SK-N-SH (cell line): ENCODE measurements around the gene ZNF407. TPM values are rescaled to one million over a fixed set of nuclear protein-coding genes. Genes with fewer than 3 reads are reported as not detected.

ENCODE experiments used
- CTCF ChIA-PET: fragments of 300-600, 350-600 bp; formaldehyde crosslinking; extraction: SDS; loops from one replicate; lab custom pipeline; 2021; lab: Yijun Ruan, JAX
- POLR2A ChIA-PET: fragments of 350-600 bp; sonication (Branson Sonifier 250); formaldehyde crosslinking; extraction: SDS; loops from one replicate; lab custom pipeline; 2020; ENCODE audit warnings: antibody characterized with exemption, inconsistent platforms; lab: Yijun Ruan, JAX
- DNase-seq: peaks from one replicate; pipeline ENCODE4 v3.0.0; 2012
- H2AFZ ChIP-seq: fragments of 200-600 bp; sonication (generic); 2 replicates; pipeline ENCODE4 v1.8.1; 2016; ENCODE audit warnings: antibody characterized with exemption, mild to moderate bottlenecking, low read depth
- H3F3A ChIP-seq: fragments of 200-600 bp; sonication (generic); replicated peaks from 2 replicates; pipeline ENCODE3; 2016; ENCODE audit warnings: antibody characterized with exemption, mild to moderate bottlenecking; ENCODE audit not compliant: insufficient read depth
- H3K27ac ChIP-seq, 2 experiments: fragments of 200-500 bp in 1 of 2; fragments of 200-600 bp in 1 of 2; sonication (Bioruptor generic) in 1 of 2; sonication (generic), shearing (Covaris generic) in 1 of 2; 2 replicates each; pipeline versions ENCODE4 v1.5.1 to v1.6.1; 2014 to 2016; ENCODE audit warnings: low read depth in 2 of 2, inconsistent platforms in 1 of 2, low read length in 1 of 2, mild to moderate bottlenecking in 1 of 2, mixed read lengths in 1 of 2
- H3K27me3 ChIP-seq: fragments of 200-600 bp; sonication (generic), shearing (Covaris generic); 2 replicates; pipeline ENCODE4 v1.6.1; 2016; ENCODE audit warnings: mixed run types; ENCODE audit not compliant: insufficient read depth
- H3K36me3 ChIP-seq, 2 experiments: fragments of 200-500 bp in 1 of 2; fragments of 200-600 bp in 1 of 2; sonication (Bioruptor generic) in 1 of 2; sonication (generic) in 1 of 2; replicated peaks in 1 of 2; 2 replicates each; pipeline versions ENCODE3 to v1.5.1; 2014 to 2016; ENCODE audit warnings: low read length in 1 of 2, mild to moderate bottlenecking in 1 of 2; ENCODE audit not compliant: insufficient read depth in 2 of 2, control insufficient read depth in 1 of 2
- H3K4me1 ChIP-seq, 2 experiments: fragments of 200-500 bp in 1 of 2; fragments of 200-600 bp in 1 of 2; sonication (Bioruptor generic) in 1 of 2; sonication (generic), shearing (Covaris generic) in 1 of 2; 2 replicates each; pipeline versions ENCODE4 v1.5.1 to v1.6.1; 2014 to 2016; ENCODE audit warnings: low read depth in 1 of 2, low read length in 1 of 2, mixed run types in 1 of 2; ENCODE audit not compliant: insufficient read depth in 2 of 2, control insufficient read depth in 1 of 2
- H3K4me2 ChIP-seq: fragments of 200-600 bp; sonication (generic), shearing (Covaris generic); 2 replicates; pipeline ENCODE4 v1.6.1; 2017; ENCODE audit warnings: mixed run types
- H3K4me3 ChIP-seq, 2 experiments: fragments of 200-500 bp in 1 of 2; fragments of 200-600 bp in 1 of 2; sonication (Bioruptor generic) in 1 of 2; sonication (generic), shearing (Covaris generic) in 1 of 2; 2 replicates each; pipeline versions ENCODE4 v1.5.1 to v1.8.1; 2014 to 2016; ENCODE audit warnings: low read depth in 2 of 2, inconsistent platforms in 1 of 2, low read length in 1 of 2, mild to moderate bottlenecking in 1 of 2, mixed read lengths in 1 of 2, moderate library complexity in 1 of 2
- H3K79me2 ChIP-seq: fragments of 200-600 bp; sonication (generic); 2 replicates; pipeline ENCODE4 v1.8.1; 2017; ENCODE audit warnings: mild to moderate bottlenecking; ENCODE audit not compliant: insufficient read depth
- H3K9ac ChIP-seq: fragments of 200-600 bp; sonication (generic); 2 replicates; pipeline ENCODE4 v1.6.1; 2017; ENCODE audit warnings: mixed run types
- H3K9me2 ChIP-seq: fragments of 200-600 bp; sonication (generic); 2 replicates; pipeline ENCODE4 v1.6.1; 2017; ENCODE audit warnings: mixed run types
- H3K9me3 ChIP-seq: fragments of 200-600 bp; sonication (generic); 2 replicates; pipeline ENCODE4 v1.6.1; 2017; ENCODE audit warnings: mixed run types, mild to moderate bottlenecking, moderate library complexity
- H4K20me1 ChIP-seq: fragments of 200-600 bp; sonication (generic); 2 replicates; pipeline ENCODE4 v1.6.1; 2017; ENCODE audit warnings: mild to moderate bottlenecking, mixed run types; ENCODE audit not compliant: insufficient read depth
- CHD2 ChIP-seq: fragments of 150-350 bp; IDR thresholded peaks from 2 replicates; pipeline ENCODE4 v1.6.1; 2018; ENCODE audit warnings: low read length; ENCODE audit not compliant: partially characterized antibody
- CTCF ChIP-seq: fragments of 200-600 bp; sonication (generic); IDR thresholded peaks from 2 replicates; pipeline ENCODE4 v1.6.1; 2017; ENCODE audit warnings: antibody characterized with exemption, mild to moderate bottlenecking, moderate library complexity
- EP300 ChIP-seq, 2 experiments: IDR thresholded peaks; 2 replicates each; pipeline versions ENCODE4 v1.4.0 to v1.6.1; 2012; ENCODE audit warnings: borderline replicate concordance in 1 of 2, low read depth in 1 of 2, low read length in 1 of 2
- FOXM1 ChIP-seq: IDR thresholded peaks from 2 replicates; pipeline ENCODE4 v1.4.0; 2012; ENCODE audit warnings: low read depth, mild to moderate bottlenecking
- GATA2 ChIP-seq: sonication (generic); formaldehyde crosslinking; IDR thresholded peaks from 2 replicates; pipeline ENCODE4 v1.5.0; 2020; ENCODE audit warnings: mild to moderate bottlenecking, missing genetic modification reagents
- IRF3 ChIP-seq: fragments of 150-350 bp; IDR thresholded peaks from 2 replicates; pipeline ENCODE4 v1.6.1; 2016; ENCODE audit warnings: mild to moderate bottlenecking, low read depth, low read length
- MXI1 ChIP-seq: IDR thresholded peaks from 2 replicates; pipeline ENCODE4 v1.6.1; 2012; ENCODE audit warnings: mild to moderate bottlenecking, low read depth, low read length, improper control_type of control experiment
- NFIC ChIP-seq: IDR thresholded peaks from 2 replicates; pipeline ENCODE4 v1.4.0; 2012; ENCODE audit warnings: borderline replicate concordance
- RAD21 ChIP-seq: IDR thresholded peaks from 2 replicates; pipeline ENCODE4 v1.6.1; 2012; ENCODE audit warnings: mild to moderate bottlenecking, low read length
- RCOR1 ChIP-seq: fragments of 150-350 bp; IDR thresholded peaks from 2 replicates; pipeline ENCODE4 v1.6.1; 2017; ENCODE audit warnings: antibody characterized with exemption, low read length
- REST ChIP-seq: IDR thresholded peaks from 2 replicates; pipeline ENCODE4 v1.6.1; 2012; ENCODE audit warnings: mild to moderate bottlenecking, low read depth, low read length, moderate library complexity
- SIN3A ChIP-seq: IDR thresholded peaks from 2 replicates; pipeline ENCODE4 v1.6.1; 2012; ENCODE audit warnings: low read depth, mild to moderate bottlenecking, low read length, moderate library complexity, borderline replicate concordance
- TAF1 ChIP-seq: IDR thresholded peaks from 2 replicates; pipeline ENCODE4 v1.6.1; 2012; ENCODE audit warnings: low read depth, mild to moderate bottlenecking, low read length, moderate library complexity, borderline replicate concordance
- TEAD4 ChIP-seq: IDR thresholded peaks from 2 replicates; pipeline ENCODE4 v1.4.0; 2012; ENCODE audit warnings: mild to moderate bottlenecking, borderline replicate concordance; ENCODE audit not compliant: insufficient read depth
- USF2 ChIP-seq: fragments of 150-350 bp; IDR thresholded peaks from 2 replicates; pipeline ENCODE4 v1.6.1; 2017; ENCODE audit warnings: antibody characterized with exemption, low read length, low read depth, borderline replicate concordance
- YY1 ChIP-seq: IDR thresholded peaks from 2 replicates; pipeline ENCODE4 v1.4.0; 2012; ENCODE audit warnings: low read depth, mild to moderate bottlenecking
- WGBS: methylation state at CpG from one replicate; pipeline ENCODE4 v1.1.6; 2017; ENCODE audit warnings: low lambda C conversion rate; 5-methylcytosine and 5-hydroxymethylcytosine counted together
- polyA plus RNA-seq, 3 experiments: library from polyadenylated mRNA; depleted of rRNA; stranded (reverse); fragments of >200 nt; gene quantifications; 2 replicates each; pipeline ENCODE4 v1.2.3, GENCODE V29; 2012

ZNF407 gene
- polyA plus RNA-seq, 1 of the 3 experiments (the other 2 are of a cell fraction) = 2.6 TPM

- Histone ChIP-seq H3K9ac (no peak overlapping the region), H3K36me3 (no peaks in the 10 kb centered on the region), H2AFZ (no peak overlapping the region), H4K20me1 (no peaks in the 10 kb centered on the region), H3K9me3 (no peaks in the 10 kb centered on the region), H3K27ac (no peak overlapping the region), H3K9me2 (no peaks in the 10 kb centered on the region), H3K4me2 (no peak overlapping the region), H3K4me1 (no peaks in the 10 kb centered on the region; a peak in 1 of 4 replicates), H3F3A (no peaks in the 10 kb centered on the region), H3K27me3 (no peaks in the 10 kb centered on the region), H3K79me2 (peaks cover 32% of the 10 kb centered on the region), H3K4me3 (no peak overlapping the region)
- 86% methylated on average over 8 of the region's 8 CpGs for WGBS
- DNase-seq = no peak
- CTCF ChIA-PET = interaction anchor here (0.7 to 1.8 kb wide), 3 partner anchors 9 to 1723 kb away, joined by 3 to 9 read pairs (median 5); no protein-coding TSS in a partner anchor
- TF ChIP-seq EP300 (IDR thresholded peaks at IDR 0.05; ENCODE audit: borderline replicate concordance in 1 of 2, low read depth in 1 of 2, low read length in 1 of 2) = no peak
- no peak for TF ChIP-seq IRF3
- TF ChIP-seq REST = no peak
- no peak for TF ChIP-seq CHD2
- TF ChIP-seq FOXM1 = no peak
- no peak for TF ChIP-seq CTCF
- TF ChIP-seq SIN3A = no peak
- TF ChIP-seq RAD21 = no peak
- TF ChIP-seq TAF1 = no peak
- no peak for TF ChIP-seq USF2
- no peak for TF ChIP-seq TEAD4
- TF ChIP-seq RCOR1 = no peak
- no peak for TF ChIP-seq MXI1
- TF ChIP-seq YY1 = no peak
- no peak for TF ChIP-seq NFIC
- no peak for TF ChIP-seq GATA2 (CRISPR knock-in tag)
- POLR2A ChIA-PET = no interaction called here
Measured at GRCh38 chr18:74624466-74624865, 26.8 kb downstream of the ZNF407 start.
